Stimulated activated naive CD8-positive, alpha-beta T cell treated with anti-CD3 and anti-CD28 coated beads, Interleukin-15, amount 100 ng/mL, for 72 hours (primary cell): Measurements from ENCODE around the gene CES1.
"Not testable (repeated sequence)": the region's sequence is repeated elsewhere in the genome, so short reads cannot be mapped to it uniquely, and the experiment has no call there.

Source experiments
- ATAC-seq: fragments of 150-1000 bp; cut with Tn5 transposase; 2 replicates; pipeline ENCODE4 v1.10.0; 2021; ENCODE audit warnings: mild to moderate bottlenecking, moderate library complexity
- DNase-seq, 2 donors: peaks; one replicate each; pipeline ENCODE4 v3.0.0; 2021 to 2022
- H3K27ac Mint-ChIP-seq, 2 donors: one replicate each; pipeline ENCODE4 v1.8.0; 2022; ENCODE audit warnings: mild to moderate bottlenecking in 2 of 2, mixed read lengths in 2 of 2, moderate library complexity in 2 of 2
- H3K27me3 Mint-ChIP-seq: one replicate; pipeline ENCODE4 v1.8.0; 2022; ENCODE audit warnings: mixed read lengths
- H3K4me1 Mint-ChIP-seq: one replicate; pipeline ENCODE4 v1.8.0; 2022; ENCODE audit warnings: mild to moderate bottlenecking, mixed read lengths
- H3K4me3 Mint-ChIP-seq, 2 donors: one replicate each; pipeline ENCODE4 v1.8.0; 2022; ENCODE audit warnings: mild to moderate bottlenecking in 2 of 2, mixed read lengths in 2 of 2, moderate library complexity in 1 of 2
- H3K9me3 Mint-ChIP-seq, 2 donors: one replicate each; pipeline ENCODE4 v1.8.0; 2022; ENCODE audit warnings: mixed read lengths in 2 of 2

CES1 gene

GRCh38 chr16:55832773-55833691 lies at the start of gene CES1:
TSS of gene CES1 (minus strand) at chr16:55833096. CDS start at chr16:55833055, 41 bp downstream.
- H3K27me3 Mint-ChIP-seq, result peaks cover 22% of the 10 kb centered on the region
- no peak for ATAC-seq
- no peaks in the 10 kb centered on the region for H3K4me1 Mint-ChIP-seq
- H3K27ac Mint-ChIP-seq, result no peak within 1 kb of the TSS
- no peak within 1 kb of the TSS for H3K4me3 Mint-ChIP-seq
- no peaks in the 10 kb centered on the region for H3K9me3 Mint-ChIP-seq
- DNase-seq, result no peak

- H3K4me3 Mint-ChIP-seq, result no peak overlapping the region
- no peaks in the 10 kb centered on the region for H3K27me3 Mint-ChIP-seq
- H3K27ac Mint-ChIP-seq, result no peak overlapping the region
- no peaks in the 10 kb centered on the region for H3K4me1 Mint-ChIP-seq
- ATAC-seq, result no peak
- H3K9me3 Mint-ChIP-seq, result peaks cover 0 to 17% of the 10 kb centered on the region in 2 donors
- DNase-seq, result no peak
Observed at GRCh38 chr16:55876854-55877253, 44.0 kb upstream of the CES1 start.

GRCh38 chr16:55875273-55875672 lies 42.4 kb upstream of the CES1 start, which contains the start of gene CES5A:
TSS of gene CES5A (minus strand) at chr16:55875373. CDS start at chr16:55875221, 152 bp downstream.
- ATAC-seq, result no peak
- Mint-ChIP-seq H3K9me3 (peaks cover 0 to 17% of the 10 kb centered on the region in 2 donors), H3K27me3 (peaks cover under 1% of the 10 kb centered on the region), H3K4me1 (no peaks in the 10 kb centered on the region), H3K4me3 (no peak within 1 kb of the TSS), H3K27ac (no peak within 1 kb of the TSS)
- DNase-seq, result no peak

GRCh38 chr16:55873122-55873521 lies 40.2 kb upstream of the CES1 start:
- ATAC-seq, result no peak
- Mint-ChIP-seq H3K27me3 (peaks cover 7% of the 10 kb centered on the region), H3K9me3 (no peaks in the 10 kb centered on the region)

GRCh38 chr16:55872130-55872529 lies 39.2 kb upstream of the CES1 start:
- no peaks in the 10 kb centered on the region for H3K4me1 Mint-ChIP-seq
- peaks cover 7% of the 10 kb centered on the region for H3K27me3 Mint-ChIP-seq
- ATAC-seq, result no peak
- no peak overlapping the region for H3K4me3 Mint-ChIP-seq
- no peak overlapping the region for H3K27ac Mint-ChIP-seq
- H3K9me3 Mint-ChIP-seq, result no peaks in the 10 kb centered on the region
- DNase-seq, result no peak

More at GRCh38 chr16:55873122-55873521, 40.2 kb upstream of the CES1 start:
- H3K4me1 Mint-ChIP-seq, result no peaks in the 10 kb centered on the region
- no peak overlapping the region for H3K4me3 Mint-ChIP-seq
- DNase-seq, result no peak
- H3K27ac Mint-ChIP-seq, result no peak overlapping the region

GRCh38 chr16:55871411-55872038 lies 38.6 kb upstream of the CES1 start:
- H3K27ac Mint-ChIP-seq, result no peak overlapping the region
- no peak for ATAC-seq
- no peak for DNase-seq
- peaks cover 7% of the 10 kb centered on the region for H3K27me3 Mint-ChIP-seq
- H3K4me3 Mint-ChIP-seq, result no peak overlapping the region
- H3K9me3 Mint-ChIP-seq, result no peaks in the 10 kb centered on the region
- no peaks in the 10 kb centered on the region for H3K4me1 Mint-ChIP-seq

- no peaks in the 10 kb centered on the region for H3K9me3 Mint-ChIP-seq
- ATAC-seq (no peak), DNase-seq (no peak)
- H3K4me3 Mint-ChIP-seq, result no peak overlapping the region
- H3K27me3 Mint-ChIP-seq, result peaks cover 7% of the 10 kb centered on the region
- no peaks in the 10 kb centered on the region for H3K4me1 Mint-ChIP-seq
- no peak overlapping the region for H3K27ac Mint-ChIP-seq
Observed at GRCh38 chr16:55868980-55869379, 36.1 kb upstream of the CES1 start.

- no peaks in the 10 kb centered on the region for H3K4me1 Mint-ChIP-seq
- no peaks in the 10 kb centered on the region for H3K9me3 Mint-ChIP-seq
- DNase-seq, result no peak
Observed at GRCh38 chr16:55868137-55868536, 35.2 kb upstream of the CES1 start.

GRCh38 chr16:55861288-55861687 lies 28.4 kb upstream of the CES1 start:
- ATAC-seq, result no peak
- Mint-ChIP-seq H3K4me3 (no peak overlapping the region), H3K27me3 (peaks cover 11% of the 10 kb centered on the region), H3K9me3 (no peaks in the 10 kb centered on the region), H3K4me1 (no peaks in the 10 kb centered on the region), H3K27ac (no peak overlapping the region)
- no peak for DNase-seq

More at GRCh38 chr16:55868137-55868536, 35.2 kb upstream of the CES1 start:
- Mint-ChIP-seq H3K27me3 (peaks cover 7% of the 10 kb centered on the region), H3K27ac (peak overlapping the region in 1 of 2 donors; percentile 48), H3K4me3 (no peak overlapping the region)
- no peak for ATAC-seq

GRCh38 chr16:55857650-55858049 lies 24.8 kb upstream of the CES1 start:
- H3K9me3 Mint-ChIP-seq, H3K4me3 Mint-ChIP-seq, DNase-seq, H3K27ac Mint-ChIP-seq, H3K4me1 Mint-ChIP-seq, ATAC-seq: not testable (repeated sequence)
- peaks cover 18% of the 10 kb centered on the region for H3K27me3 Mint-ChIP-seq

GRCh38 chr16:55856950-55857349 lies 24.1 kb upstream of the CES1 start:
- ATAC-seq (no peak), DNase-seq (no peak)
- H3K27me3 Mint-ChIP-seq, result peaks cover 18% of the 10 kb centered on the region
- H3K4me1 Mint-ChIP-seq, result no peaks in the 10 kb centered on the region
- no peak overlapping the region for H3K27ac Mint-ChIP-seq
- no peak overlapping the region for H3K4me3 Mint-ChIP-seq
- no peaks in the 10 kb centered on the region for H3K9me3 Mint-ChIP-seq

GRCh38 chr16:55853114-55853513 lies 20.2 kb upstream of the CES1 start:
- no peak overlapping the region for H3K4me3 Mint-ChIP-seq
- no peak for DNase-seq
- H3K27me3 Mint-ChIP-seq, result peaks cover 16% of the 10 kb centered on the region
- H3K27ac Mint-ChIP-seq, result no peak overlapping the region
- no peak for ATAC-seq
- H3K4me1 Mint-ChIP-seq, result no peaks in the 10 kb centered on the region
- no peaks in the 10 kb centered on the region for H3K9me3 Mint-ChIP-seq

GRCh38 chr16:55849536-55849935 lies 16.6 kb upstream of the CES1 start:
- Mint-ChIP-seq H3K9me3 (no peaks in the 10 kb centered on the region), H3K27ac (no peak overlapping the region), H3K4me3 (no peak overlapping the region), H3K4me1 (no peaks in the 10 kb centered on the region), H3K27me3 (peaks cover 28% of the 10 kb centered on the region)
- no peak for DNase-seq
- no peak for ATAC-seq

- H3K27ac Mint-ChIP-seq, result peak overlapping the region in 1 of 2 donors; percentile 2
- DNase-seq (no peak), ATAC-seq (no peak)
- H3K4me3 Mint-ChIP-seq, result no peak overlapping the region
- H3K4me1 Mint-ChIP-seq, result no peaks in the 10 kb centered on the region
- no peaks in the 10 kb centered on the region for H3K9me3 Mint-ChIP-seq
- peaks cover 28% of the 10 kb centered on the region for H3K27me3 Mint-ChIP-seq
Observed at GRCh38 chr16:55846598-55847346, 13.9 kb upstream of the CES1 start.

- H3K27me3 Mint-ChIP-seq, result peaks cover 28% of the 10 kb centered on the region
- ATAC-seq (no peak), DNase-seq (no peak)
- no peaks in the 10 kb centered on the region for H3K9me3 Mint-ChIP-seq
- no peak overlapping the region for H3K4me3 Mint-ChIP-seq
- no peak overlapping the region for H3K27ac Mint-ChIP-seq
- H3K4me1 Mint-ChIP-seq, result no peaks in the 10 kb centered on the region
Observed at GRCh38 chr16:55843105-55843395, 10.2 kb upstream of the CES1 start.
